DOHH2 (cell line): ENCODE results near the gene POGZ.

ENCODE experiments used
- H3F3A ChIP-seq: fragments of 200-600 bp; sonication (generic), shearing (Covaris generic); 2 replicates; pipeline ENCODE4 v1.6.0; 2016; ENCODE audit warnings: antibody characterized with exemption, mild to moderate bottlenecking; ENCODE audit not compliant: control insufficient read depth, insufficient read depth
- H3K27ac ChIP-seq: fragments of 200-600 bp; sonication (generic); 2 replicates; pipeline ENCODE4 v1.5.1; 2014; ENCODE audit warnings: low read depth, mild to moderate bottlenecking, low read length, moderate library complexity
- H3K27me3 ChIP-seq: fragments of 200-600 bp; sonication (generic); 2 replicates; pipeline ENCODE4 v1.6.1; 2014; ENCODE audit warnings: mild to moderate bottlenecking, low read length, mixed read lengths; ENCODE audit not compliant: control insufficient read depth
- H3K36me3 ChIP-seq: fragments of 200-600 bp; sonication (generic); 2 replicates; pipeline ENCODE4 v1.6.1; 2014; ENCODE audit warnings: mild to moderate bottlenecking, low read length, moderate library complexity, mixed read lengths; ENCODE audit not compliant: control insufficient read depth
- H3K4me1 ChIP-seq: fragments of 200-600 bp; sonication (generic); 2 replicates; pipeline ENCODE4 v1.6.1; 2014; ENCODE audit warnings: mild to moderate bottlenecking, low read length, mixed read lengths; ENCODE audit not compliant: control insufficient read depth
- H3K4me2 ChIP-seq: fragments of 200-600 bp; sonication (generic); 2 replicates; pipeline ENCODE4 v1.6.0; 2014; ENCODE audit warnings: mild to moderate bottlenecking, low read length, moderate library complexity
- H3K4me3 ChIP-seq: fragments of 200-600 bp; sonication (generic); 2 replicates; pipeline ENCODE4 v1.5.1; 2014; ENCODE audit warnings: mild to moderate bottlenecking, low read length, mixed read lengths
- H3K79me2 ChIP-seq: fragments of 200-600 bp; sonication (generic); 2 replicates; pipeline ENCODE4 v1.6.1; 2014; ENCODE audit warnings: mild to moderate bottlenecking, low read length, mixed read lengths; ENCODE audit not compliant: control insufficient read depth
- H3K9me2 ChIP-seq: fragments of 200-600 bp; sonication (generic); replicated peaks from 2 replicates; pipeline ENCODE4 v1.6.1; 2014; ENCODE audit warnings: mild to moderate bottlenecking, low read length, mixed read lengths; ENCODE audit not compliant: control insufficient read depth
- H3K9me3 ChIP-seq: fragments of 200-600 bp; sonication (generic); 2 replicates; pipeline ENCODE4 v1.6.1; 2014; ENCODE audit warnings: antibody characterized with exemption, low read length, mixed read lengths; ENCODE audit not compliant: control insufficient read depth, insufficient read depth
- H4K20me1 ChIP-seq: fragments of 200-600 bp; sonication (generic); 2 replicates; pipeline ENCODE4 v1.6.0; 2014; ENCODE audit warnings: low read depth, mild to moderate bottlenecking, antibody characterized with exemption, low read length, moderate library complexity; ENCODE audit not compliant: control insufficient read depth, insufficient read depth
- CTCF ChIP-seq: fragments of 200-600 bp; sonication (generic); IDR thresholded peaks from one replicate; pipeline ENCODE4 v1.5.1; 2014; ENCODE audit warnings: antibody characterized with exemption, mild to moderate bottlenecking, low read depth, low read length; ENCODE audit not compliant: poor library complexity, severe bottlenecking
- EZH2phosphoT487 ChIP-seq: fragments of 200-600 bp; sonication (generic); IDR thresholded peaks from 2 replicates; pipeline ENCODE4 v1.6.1; 2017; ENCODE audit warnings: borderline replicate concordance, mild to moderate bottlenecking, antibody characterized with exemption, low read length, moderate library complexity, mixed read lengths

Gene POGZ

GRCh38 chr1:151465026-151465425, 5.7 kb upstream of the POGZ start:
- TF ChIP-seq CTCF (no peak), EZH2phosphoT487 (no peak)
- Histone ChIP-seq H4K20me1 (no peaks in the 10 kb centered on the region), H3K4me3 (no peak overlapping the region), H3K9me3 (no peaks in the 10 kb centered on the region), H3K4me1 (peaks cover 4% of the 10 kb centered on the region), H3K79me2 (no peaks in the 10 kb centered on the region), H3K4me2 (no peak overlapping the region), H3K27ac (no peak overlapping the region), H3K36me3 (no peaks in the 10 kb centered on the region), H3K27me3 (peaks cover 15% of the 10 kb centered on the region), H3F3A (no peaks in the 10 kb centered on the region), H3K9me2 (no peaks in the 10 kb centered on the region; the same call in 1 of the 2 replicates)

GRCh38 chr1:151461694-151462093, 2.4 kb upstream of the POGZ start:
- Histone ChIP-seq H3F3A (peaks cover 4% of the 10 kb centered on the region; the same call in 1 of the 2 replicates), H3K4me1 (peaks cover 19% of the 10 kb centered on the region), H3K4me2 (no peak overlapping the region), H3K27ac (no peak overlapping the region), H4K20me1 (no peaks in the 10 kb centered on the region), H3K36me3 (peaks cover 7% of the 10 kb centered on the region), H3K4me3 (no peak overlapping the region), H3K79me2 (peaks cover 22% of the 10 kb centered on the region), H3K27me3 (peaks cover 15% of the 10 kb centered on the region), H3K9me3 (no peaks in the 10 kb centered on the region), H3K9me2 (no peaks in the 10 kb centered on the region; the same call in 1 of the 2 replicates)
- TF ChIP-seq EZH2phosphoT487 (no peak), CTCF (no peak)

- H3K36me3 ChIP-seq, result peaks cover 23% of the 10 kb centered on the region
- no peak overlapping the region; the same call in 1 of the 2 replicates for H3K4me2 ChIP-seq
- peaks cover 51% of the 10 kb centered on the region for H3K79me2 ChIP-seq
- peaks cover 17% of the 10 kb centered on the region for H3F3A ChIP-seq
- no peaks in the 10 kb centered on the region for H3K9me3 ChIP-seq
- no peaks in the 10 kb centered on the region; the same call in 1 of the 2 replicates for H3K9me2 ChIP-seq
- peaks cover 15% of the 10 kb centered on the region for H4K20me1 ChIP-seq
- peak overlapping the region; percentile 56 for H3K27ac ChIP-seq
- H3K4me1 ChIP-seq, result peaks cover 45% of the 10 kb centered on the region
- peak overlapping the region; percentile 68 for H3K4me3 ChIP-seq
- peaks cover 10% of the 10 kb centered on the region for H3K27me3 ChIP-seq
- TF ChIP-seq EZH2phosphoT487 (no peak), CTCF (no peak)
These were observed 428 bp downstream of the POGZ start for GRCh38 chr1:151458802-151459330.
